ENCODE data around the gene MESP2.
"Not testable (repeated sequence)": the region's sequence is repeated elsewhere in the genome, so short reads cannot be mapped to it uniquely, and the experiment has no call there.

MESP2 gene

GRCh38 chr15:89781055-89781454 lies 4.9 kb downstream of the MESP2 start:
- DNase-seq (ENCODE audit: low read depth), result no peak

- DNase-seq (ENCODE audit: low read depth), result peak; percentile 47
Measured at GRCh38 chr15:89781891-89782618, 5.9 kb downstream of the MESP2 start.

GRCh38 chr15:89782619-89782950 lies 6.5 kb downstream of the MESP2 start:
- DNase-seq (ENCODE audit: low read depth), result not testable (repeated sequence)

- no peak for DNase-seq (ENCODE audit: low read depth)
Measured at GRCh38 chr15:89783111-89783860, 7.2 kb downstream of the MESP2 start.

GRCh38 chr15:89783861-89784685 lies 7.9 kb downstream of the MESP2 start:
- DNase-seq (ENCODE audit: low read depth), result no peak

GRCh38 chr15:89784686-89784960 lies 8.5 kb downstream of the MESP2 start:
- no peak for DNase-seq (ENCODE audit: low read depth)

- DNase-seq (ENCODE audit: low read depth), result no peak
Measured at GRCh38 chr15:89785064-89785773, 9.1 kb downstream of the MESP2 start.

GRCh38 chr15:89785774-89786140 lies 9.6 kb downstream of the MESP2 start:
- no peak for DNase-seq (ENCODE audit: low read depth)

- DNase-seq (ENCODE audit: low read depth), result no peak
Measured at GRCh38 chr15:89787944-89788343, 11.8 kb downstream of the MESP2 start.

GRCh38 chr15:89788585-89788984 lies 12.5 kb downstream of the MESP2 start:
- DNase-seq (ENCODE audit: low read depth), result not testable (repeated sequence)

- DNase-seq (ENCODE audit: low read depth), result no peak
Measured at GRCh38 chr15:89790206-89790605, 14.1 kb downstream of the MESP2 start.

- no peak for DNase-seq (ENCODE audit: low read depth)
Measured at GRCh38 chr15:89790661-89791060, 14.5 kb downstream of the MESP2 start.

GRCh38 chr15:89792106-89792805 lies 16.1 kb downstream of the MESP2 start:
- DNase-seq (ENCODE audit: low read depth), result no peak

- DNase-seq (ENCODE audit: low read depth), result peak; percentile 77
Measured at GRCh38 chr15:89794627-89795241, 18.6 kb downstream of the MESP2 start.

- DNase-seq (ENCODE audit: low read depth), result no peak
Measured at GRCh38 chr15:89795996-89796395, 19.9 kb downstream of the MESP2 start.

GRCh38 chr15:89797678-89798201 lies 21.6 kb downstream of the MESP2 start:
- DNase-seq (ENCODE audit: low read depth), result no peak

- no peak for DNase-seq (ENCODE audit: low read depth)
Measured at GRCh38 chr15:89799011-89799911, 23.1 kb downstream of the MESP2 start.

GRCh38 chr15:89799918-89800498 lies 23.9 kb downstream of the MESP2 start:
- DNase-seq (ENCODE audit: low read depth), result no peak

- DNase-seq (ENCODE audit: low read depth), result no peak
Measured at GRCh38 chr15:89801471-89802195, 25.5 kb downstream of the MESP2 start.
